HCT116 (cell line): ENCODE results near the gene FTCD.

Experiments
- CEBPB ChIP-seq: IDR thresholded peaks from 2 replicates; pipeline ENCODE4 v1.6.1; 2012; ENCODE audit warnings: low read depth
- ELF1 ChIP-seq: IDR thresholded peaks from 2 replicates; pipeline ENCODE4 v1.6.1; 2012; ENCODE audit warnings: low read depth, borderline replicate concordance
- EZH2 ChIP-seq: fragments of 200-600 bp; sonication (generic); IDR thresholded peaks from 2 replicates; pipeline ENCODE4 v1.6.1; 2017; ENCODE audit warnings: antibody characterized with exemption, mixed run types
- POLR2A ChIP-seq: IDR thresholded peaks from 2 replicates; pipeline ENCODE4 v1.7.0; 2011; ENCODE audit warnings: borderline replicate concordance; ENCODE audit not compliant: insufficient read depth, insufficient read length; ENCODE audit errors: extremely low read depth
- POLR2AphosphoS5 ChIP-seq: IDR thresholded peaks from 2 replicates; pipeline ENCODE4 v1.6.1; 2011; ENCODE audit warnings: mild to moderate bottlenecking, low read depth, low read length, moderate library complexity
- SIN3A ChIP-seq: IDR thresholded peaks from 2 replicates; pipeline ENCODE4 v1.6.1; 2012; ENCODE audit warnings: low read depth
- SP1 ChIP-seq: IDR thresholded peaks from 2 replicates; pipeline ENCODE4 v1.6.1; 2012; ENCODE audit warnings: low read depth
- TF ChIP-seq, protein P1 (sequence below), 3 experiments: fragments of 200-600 bp in 1 of 3; sonication (generic) in 1 of 3; IDR thresholded peaks in 2 of 3; conservative IDR thresholded peaks in 1 of 3; 2 replicates each; pipeline ENCODE4 v1.5.1; 2012 to 2017; ENCODE audit warnings: low read depth in 2 of 3, low read length in 2 of 3, antibody characterized with exemption in 1 of 3, borderline replicate concordance in 1 of 3, control low read depth in 1 of 3, mild to moderate bottlenecking in 1 of 3, mixed read lengths in 1 of 3, mixed run types in 1 of 3, moderate library complexity in 1 of 3; ENCODE audit not compliant: insufficient read depth in 1 of 3
- TF ChIP-seq, protein P2 (sequence below): IDR thresholded peaks from 2 replicates; pipeline ENCODE4 v1.6.1; 2012; ENCODE audit warnings: low read depth
- TF ChIP-seq, protein P3 (sequence below): IDR thresholded peaks from 2 replicates; pipeline ENCODE4 v1.6.1; 2011; ENCODE audit warnings: mild to moderate bottlenecking, low read length, moderate library complexity; ENCODE audit not compliant: insufficient replicate concordance; ENCODE audit errors: extremely low read depth
- TF ChIP-seq, protein P4 (sequence below): IDR thresholded peaks from 2 replicates; pipeline ENCODE4 v1.6.1; 2012

DNA sequence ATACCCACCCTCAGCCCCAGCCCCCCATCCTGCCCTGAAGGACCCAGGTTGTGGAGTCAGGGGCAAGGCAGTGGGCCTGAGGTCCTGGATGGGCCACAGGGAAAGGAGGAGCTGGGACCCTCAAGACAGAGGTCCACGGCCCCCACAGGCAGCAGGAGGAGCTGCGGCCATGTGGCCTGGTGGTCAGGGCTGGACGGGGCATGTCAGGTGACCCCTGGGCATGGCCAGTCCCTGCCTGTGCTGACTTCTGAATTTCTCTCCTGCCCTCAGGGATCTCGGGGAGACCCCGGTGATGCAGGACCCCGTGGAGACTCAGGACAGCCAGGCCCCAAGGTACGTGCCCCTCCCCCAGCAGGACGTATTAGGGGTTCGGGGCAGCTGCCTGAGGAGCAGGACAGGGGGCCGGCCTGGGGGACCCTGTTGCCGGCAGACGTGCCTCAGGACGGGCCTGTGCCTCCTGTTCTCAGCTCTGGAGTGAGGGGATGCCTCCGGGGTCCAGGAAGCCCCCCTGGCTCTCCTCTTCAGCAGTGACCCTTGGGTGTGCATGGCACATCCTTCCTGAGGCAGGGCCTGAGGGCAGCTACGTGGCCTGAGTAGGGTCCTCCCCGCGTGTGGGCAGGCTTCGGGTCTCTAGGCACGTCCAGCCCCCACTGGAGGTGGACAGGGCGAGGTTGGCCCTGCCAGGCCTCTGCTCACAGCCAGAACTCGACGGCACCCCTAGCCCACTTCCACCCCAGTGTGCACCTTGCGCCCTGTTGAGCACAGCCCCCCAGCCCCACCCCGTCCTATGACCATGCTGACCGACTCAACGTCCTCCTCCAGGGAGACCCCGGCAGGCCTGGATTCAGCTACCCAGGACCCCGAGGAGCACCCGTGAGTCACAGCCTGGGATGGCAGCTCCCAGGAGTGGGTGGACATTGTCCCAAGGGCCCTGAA, 33.8 kb downstream of the FTCD start:
- TF ChIP-seq, protein P1, sequence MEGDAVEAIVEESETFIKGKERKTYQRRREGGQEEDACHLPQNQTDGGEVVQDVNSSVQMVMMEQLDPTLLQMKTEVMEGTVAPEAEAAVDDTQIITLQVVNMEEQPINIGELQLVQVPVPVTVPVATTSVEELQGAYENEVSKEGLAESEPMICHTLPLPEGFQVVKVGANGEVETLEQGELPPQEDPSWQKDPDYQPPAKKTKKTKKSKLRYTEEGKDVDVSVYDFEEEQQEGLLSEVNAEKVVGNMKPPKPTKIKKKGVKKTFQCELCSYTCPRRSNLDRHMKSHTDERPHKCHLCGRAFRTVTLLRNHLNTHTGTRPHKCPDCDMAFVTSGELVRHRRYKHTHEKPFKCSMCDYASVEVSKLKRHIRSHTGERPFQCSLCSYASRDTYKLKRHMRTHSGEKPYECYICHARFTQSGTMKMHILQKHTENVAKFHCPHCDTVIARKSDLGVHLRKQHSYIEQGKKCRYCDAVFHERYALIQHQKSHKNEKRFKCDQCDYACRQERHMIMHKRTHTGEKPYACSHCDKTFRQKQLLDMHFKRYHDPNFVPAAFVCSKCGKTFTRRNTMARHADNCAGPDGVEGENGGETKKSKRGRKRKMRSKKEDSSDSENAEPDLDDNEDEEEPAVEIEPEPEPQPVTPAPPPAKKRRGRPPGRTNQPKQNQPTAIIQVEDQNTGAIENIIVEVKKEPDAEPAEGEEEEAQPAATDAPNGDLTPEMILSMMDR (IDR thresholded peaks at IDR 0.05 in 2 of 3, conservative IDR thresholded peaks at IDR 0.05 in 1 of 3; ENCODE audit: borderline replicate concordance in 1 of 3, insufficient read depth in 1 of 3, low read depth in 2 of 3, low read length in 2 of 3): no peak
- TF ChIP-seq, protein P2, sequence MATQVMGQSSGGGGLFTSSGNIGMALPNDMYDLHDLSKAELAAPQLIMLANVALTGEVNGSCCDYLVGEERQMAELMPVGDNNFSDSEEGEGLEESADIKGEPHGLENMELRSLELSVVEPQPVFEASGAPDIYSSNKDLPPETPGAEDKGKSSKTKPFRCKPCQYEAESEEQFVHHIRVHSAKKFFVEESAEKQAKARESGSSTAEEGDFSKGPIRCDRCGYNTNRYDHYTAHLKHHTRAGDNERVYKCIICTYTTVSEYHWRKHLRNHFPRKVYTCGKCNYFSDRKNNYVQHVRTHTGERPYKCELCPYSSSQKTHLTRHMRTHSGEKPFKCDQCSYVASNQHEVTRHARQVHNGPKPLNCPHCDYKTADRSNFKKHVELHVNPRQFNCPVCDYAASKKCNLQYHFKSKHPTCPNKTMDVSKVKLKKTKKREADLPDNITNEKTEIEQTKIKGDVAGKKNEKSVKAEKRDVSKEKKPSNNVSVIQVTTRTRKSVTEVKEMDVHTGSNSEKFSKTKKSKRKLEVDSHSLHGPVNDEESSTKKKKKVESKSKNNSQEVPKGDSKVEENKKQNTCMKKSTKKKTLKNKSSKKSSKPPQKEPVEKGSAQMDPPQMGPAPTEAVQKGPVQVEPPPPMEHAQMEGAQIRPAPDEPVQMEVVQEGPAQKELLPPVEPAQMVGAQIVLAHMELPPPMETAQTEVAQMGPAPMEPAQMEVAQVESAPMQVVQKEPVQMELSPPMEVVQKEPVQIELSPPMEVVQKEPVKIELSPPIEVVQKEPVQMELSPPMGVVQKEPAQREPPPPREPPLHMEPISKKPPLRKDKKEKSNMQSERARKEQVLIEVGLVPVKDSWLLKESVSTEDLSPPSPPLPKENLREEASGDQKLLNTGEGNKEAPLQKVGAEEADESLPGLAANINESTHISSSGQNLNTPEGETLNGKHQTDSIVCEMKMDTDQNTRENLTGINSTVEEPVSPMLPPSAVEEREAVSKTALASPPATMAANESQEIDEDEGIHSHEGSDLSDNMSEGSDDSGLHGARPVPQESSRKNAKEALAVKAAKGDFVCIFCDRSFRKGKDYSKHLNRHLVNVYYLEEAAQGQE: no peak
- TF ChIP-seq CEBPB: no peak
- no peak for TF ChIP-seq SIN3A
- TF ChIP-seq POLR2A: no peak
- TF ChIP-seq, protein P3, sequence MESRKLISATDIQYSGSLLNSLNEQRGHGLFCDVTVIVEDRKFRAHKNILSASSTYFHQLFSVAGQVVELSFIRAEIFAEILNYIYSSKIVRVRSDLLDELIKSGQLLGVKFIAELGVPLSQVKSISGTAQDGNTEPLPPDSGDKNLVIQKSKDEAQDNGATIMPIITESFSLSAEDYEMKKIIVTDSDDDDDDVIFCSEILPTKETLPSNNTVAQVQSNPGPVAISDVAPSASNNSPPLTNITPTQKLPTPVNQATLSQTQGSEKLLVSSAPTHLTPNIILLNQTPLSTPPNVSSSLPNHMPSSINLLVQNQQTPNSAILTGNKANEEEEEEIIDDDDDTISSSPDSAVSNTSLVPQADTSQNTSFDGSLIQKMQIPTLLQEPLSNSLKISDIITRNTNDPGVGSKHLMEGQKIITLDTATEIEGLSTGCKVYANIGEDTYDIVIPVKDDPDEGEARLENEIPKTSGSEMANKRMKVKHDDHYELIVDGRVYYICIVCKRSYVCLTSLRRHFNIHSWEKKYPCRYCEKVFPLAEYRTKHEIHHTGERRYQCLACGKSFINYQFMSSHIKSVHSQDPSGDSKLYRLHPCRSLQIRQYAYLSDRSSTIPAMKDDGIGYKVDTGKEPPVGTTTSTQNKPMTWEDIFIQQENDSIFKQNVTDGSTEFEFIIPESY: no peak
- TF ChIP-seq, protein P4, sequence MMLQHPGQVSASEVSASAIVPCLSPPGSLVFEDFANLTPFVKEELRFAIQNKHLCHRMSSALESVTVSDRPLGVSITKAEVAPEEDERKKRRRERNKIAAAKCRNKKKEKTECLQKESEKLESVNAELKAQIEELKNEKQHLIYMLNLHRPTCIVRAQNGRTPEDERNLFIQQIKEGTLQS: no peak
- TF ChIP-seq EZH2: no peak
- no peak for TF ChIP-seq SP1
- no peak for TF ChIP-seq ELF1
- TF ChIP-seq POLR2AphosphoS5: no peak
